Glomerular endothelial cell (primary cell): ENCODE data around the gene ZNF567. TPM values are rescaled to one million over a fixed set of nuclear protein-coding genes. Genes with fewer than 3 reads are reported as not detected.
A peak's percentile ranks its signal among the peaks of the same experiment; 100 is the strongest.
"Not testable (repeated sequence)": the region's sequence is repeated elsewhere in the genome, so short reads cannot be mapped to it uniquely, and the experiment has no call there.

Experiments
- DNase-seq: peaks from one replicate; pipeline ENCODE4 v3.0.0-alpha.2; 2011; ENCODE audit warnings: low read depth, low spot score; ENCODE audit errors: extremely low read depth
- total RNA-seq: library from RNA; depleted of rRNA; stranded (reverse); fragments of >200 nt; gene quantifications from 2 replicates; pipeline ENCODE4 v1.2.3, GENCODE V29; 2015

Gene ZNF567
- 4.4 and 11.0 TPM in 2 replicates for total RNA-seq

- DNase-seq, result peak; percentile 60
Observed at GRCh38 chr19:36687214-36688056, at the start of gene ZNF567. Gene ZNF567 (plus strand): TSS chr19:36687612. CDS start chr19:36694868, 7,256 bp downstream.

- no peak for DNase-seq
Observed at GRCh38 chr19:36638862-36639510, 48.4 kb upstream of the ZNF567 start.

DNA sequence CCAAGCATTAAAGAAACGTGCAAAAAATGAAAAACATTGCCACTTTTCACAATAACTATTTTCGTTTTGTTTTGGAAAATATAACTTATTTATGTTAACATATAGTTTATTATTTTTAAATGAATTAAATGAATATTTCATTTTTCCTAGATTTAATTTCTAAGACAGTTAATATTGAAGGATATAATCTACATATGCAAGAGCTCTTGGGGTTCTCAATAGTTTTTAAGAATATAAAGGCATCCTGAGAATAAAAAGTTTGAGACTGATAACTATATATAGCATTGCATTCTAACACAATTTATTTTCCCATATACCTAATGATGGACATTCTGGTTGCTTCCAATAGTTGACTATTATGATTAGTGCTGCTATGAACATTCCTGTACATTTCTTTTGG, 40.7 kb upstream of the ZNF567 start:
- DNase-seq, result no peak

DNA sequence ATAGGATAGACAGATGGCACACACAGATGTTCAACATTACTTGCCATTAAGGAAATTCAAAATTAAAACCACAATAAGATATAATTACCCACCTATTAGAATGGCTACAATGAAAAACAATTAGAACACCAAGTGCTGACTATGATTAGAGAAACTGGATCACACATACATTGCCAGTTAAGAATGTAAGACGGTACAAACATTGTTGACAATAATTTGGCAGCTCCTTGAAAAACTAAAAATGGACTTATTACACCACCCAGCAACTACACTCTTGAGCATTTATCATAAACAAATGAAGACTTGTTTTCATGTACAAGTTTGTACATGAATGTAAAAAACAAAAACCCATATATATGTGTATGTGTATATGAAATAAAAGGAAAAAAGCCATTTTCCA, 34.5 kb upstream of the ZNF567 start:
- no peak for DNase-seq

DNA sequence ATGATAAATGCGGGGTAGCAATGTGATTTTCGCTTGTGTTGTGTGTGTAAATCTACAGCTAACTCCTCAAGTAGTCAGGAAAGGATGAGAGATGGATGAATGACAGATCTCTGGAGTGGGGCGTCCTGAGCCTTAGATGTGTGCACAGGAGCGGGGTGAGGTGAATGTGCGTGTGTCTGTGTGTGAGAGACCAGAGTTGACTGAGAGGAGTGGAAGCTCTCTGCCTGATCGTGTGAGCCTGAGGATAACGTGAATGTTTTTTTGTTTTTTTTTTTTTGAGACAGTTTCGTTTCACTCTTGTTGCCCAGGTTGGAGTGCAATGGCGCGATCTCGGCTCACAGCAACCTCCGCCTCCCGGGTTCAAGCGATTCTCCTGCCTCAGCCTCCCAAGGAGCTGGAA, 21.6 kb upstream of the ZNF567 start:
- DNase-seq, result no peak

GRCh38 chr19:36668646-36669045, 18.8 kb upstream of the ZNF567 start:
- DNase-seq, result no peak

DNA sequence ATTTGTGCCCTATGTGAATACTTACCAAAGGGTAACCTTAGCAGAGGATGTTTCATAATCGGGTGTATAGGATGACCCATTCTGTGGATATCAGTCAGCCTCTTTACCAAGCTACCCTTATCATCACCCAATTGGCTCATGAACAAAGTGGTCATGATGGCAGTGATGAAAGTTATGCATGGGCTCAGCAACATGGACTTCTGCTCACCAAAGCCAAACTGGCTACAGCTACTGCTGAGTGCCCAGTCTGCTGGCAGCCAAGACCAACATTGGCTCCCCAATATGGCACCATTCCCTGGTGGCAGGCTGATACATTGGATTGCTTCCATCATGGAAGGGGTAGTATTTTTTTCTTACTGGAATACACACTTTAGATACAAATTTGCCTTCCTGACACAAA, 15.0 kb upstream of the ZNF567 start:
- no peak for DNase-seq

GRCh38 chr19:36674201-36674600, 13.2 kb upstream of the ZNF567 start:
- DNase-seq, result no peak

GRCh38 chr19:36679455-36679854, 8.0 kb upstream of the ZNF567 start:
- DNase-seq, result no peak

DNA sequence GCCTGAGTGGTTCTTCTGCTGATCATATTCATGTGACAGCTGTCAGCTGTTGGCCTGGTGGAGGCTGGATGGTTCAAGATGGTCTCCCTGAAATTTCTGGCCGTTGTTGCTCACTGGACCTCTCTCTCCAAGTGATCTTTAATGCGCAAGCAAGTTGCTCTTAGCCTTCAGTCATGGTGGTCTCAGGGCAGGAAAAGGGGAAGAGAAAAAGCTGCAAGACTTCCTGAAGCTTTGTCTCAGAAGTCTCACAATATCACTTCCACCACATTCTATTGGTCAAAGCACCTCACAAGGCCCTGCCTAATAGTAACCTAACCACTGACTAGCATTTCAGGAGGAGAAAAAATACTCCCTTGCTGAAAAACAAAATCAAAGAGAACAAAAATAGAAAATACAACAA, 1.6 kb upstream of the ZNF567 start:
- no peak for DNase-seq

- DNase-seq, result no peak
Observed at GRCh38 chr19:36686365-36687213, 823 bp upstream of the ZNF567 start.

GRCh38 chr19:36688058-36688457, 646 bp downstream of the ZNF567 start:
- no peak for DNase-seq

- no peak for DNase-seq
Observed at GRCh38 chr19:36707134-36707533, 19.7 kb downstream of the ZNF567 start.

DNA sequence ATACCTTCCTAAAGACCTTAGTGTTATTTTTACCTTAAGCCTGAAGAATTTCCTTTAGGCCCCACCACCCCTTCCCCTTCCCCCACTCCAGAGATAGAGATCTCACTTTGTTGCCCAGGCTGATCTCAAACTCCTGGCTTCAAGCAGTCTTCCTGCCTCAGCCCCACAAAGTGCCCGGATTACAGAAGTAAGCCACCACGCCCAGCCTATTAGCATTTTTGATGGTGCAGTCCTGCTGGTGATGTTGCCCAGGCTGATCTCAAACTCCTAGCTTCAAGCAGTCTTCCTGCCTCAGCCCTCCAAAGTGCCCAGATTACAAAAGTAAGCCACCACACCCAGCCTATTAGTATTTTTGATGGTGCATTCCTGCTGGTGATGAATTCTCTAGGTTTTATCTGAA, 22.0 kb downstream of the ZNF567 start:
- DNase-seq, result no peak

- DNase-seq, result no peak
Observed at GRCh38 chr19:36719687-36720556, 32.5 kb downstream of the ZNF567 start.

- not testable (repeated sequence) for DNase-seq
Observed at GRCh38 chr19:36736166-36736565, 48.8 kb downstream of the ZNF567 start.

DNA sequence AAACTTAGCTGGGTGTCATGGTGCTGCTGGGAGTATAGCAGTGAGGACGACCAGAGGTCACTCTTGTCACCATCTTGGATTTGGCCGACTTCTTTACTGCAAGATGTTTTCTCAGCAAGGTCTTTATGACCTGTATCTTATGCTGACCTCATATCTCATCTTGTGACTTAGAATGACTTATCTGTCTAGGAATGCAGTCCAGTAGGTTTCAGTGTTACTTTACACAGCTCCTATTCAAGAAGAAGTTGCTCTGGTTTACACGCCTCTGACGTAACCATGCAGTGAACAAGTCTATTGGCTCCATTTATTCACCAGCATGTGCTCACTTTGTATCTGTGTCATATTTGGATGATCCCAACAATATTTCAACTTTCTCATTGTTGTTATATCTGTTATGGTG, 58.5 kb downstream of the ZNF567 start:
- no peak for DNase-seq

- DNase-seq, result no peak
Observed at GRCh38 chr19:36747750-36748149, 60.3 kb downstream of the ZNF567 start.

GRCh38 chr19:36748431-36749275, 61.2 kb downstream of the ZNF567 start:
- DNase-seq, result no peak
